Measurements from ENCODE around the gene EIF4B. TPM values are rescaled to one million over a fixed set of nuclear protein-coding genes. Genes with fewer than 3 reads are reported as not detected.

Gene EIF4B
- total RNA-seq, 1 donor from 2014 or later = 324 TPM

GRCh38 chr12:53042607-53043454 lies 36.6 kb downstream of the EIF4B start:
- intact Hi-C loops (cut with DNase I) = loop anchor here (10.0 kb wide), 1 partner anchor 1008 kb away; no protein-coding TSS in a partner anchor
- DNase-seq (ENCODE audit: low spot score) = no peak

- intact Hi-C loops (cut with DNase I) = loop anchor here (10.0 kb wide), 1 partner anchor 1009 kb away; no protein-coding TSS in a partner anchor
These were observed 37.9 kb downstream of the EIF4B start for GRCh38 chr12:53044052-53044581.

GRCh38 chr12:53044896-53045695 lies 38.8 kb downstream of the EIF4B start:
- intact Hi-C loops (cut with DNase I) = loop anchor here (10.0 kb wide), 1 partner anchor 1010 kb away; no protein-coding TSS in a partner anchor
- DNase-seq (ENCODE audit: low spot score) = no peak

More at GRCh38 chr12:53044052-53044581, 37.9 kb downstream of the EIF4B start:
- no peak for DNase-seq (ENCODE audit: low spot score)

- no peak for DNase-seq (ENCODE audit: low spot score)
- intact Hi-C loops (cut with DNase I) = loop anchor here (10.0 kb wide), 1 partner anchor 1011 kb away; no protein-coding TSS in a partner anchor
These were observed 39.4 kb downstream of the EIF4B start for GRCh38 chr12:53045696-53046045.

- intact Hi-C loops (cut with DNase I) = loop anchor here (10.0 kb wide), 1 partner anchor 1012 kb away; no protein-coding TSS in a partner anchor
- peak; percentile 91 for DNase-seq (ENCODE audit: low spot score)
These were observed 40.5 kb downstream of the EIF4B start for GRCh38 chr12:53046655-53047220.

- DNase-seq (ENCODE audit: low spot score) = peak; percentile 89
- intact Hi-C loops (cut with DNase I) = loop anchor here (10.0 kb wide), 1 partner anchor 1013 kb away; no protein-coding TSS in a partner anchor
These were observed 41.2 kb downstream of the EIF4B start for GRCh38 chr12:53047221-53048032.

- intact Hi-C loops (cut with DNase I) = loop anchor here (10.0 kb wide), 1 partner anchor 1013 kb away; no protein-coding TSS in a partner anchor
- DNase-seq (ENCODE audit: low spot score) = no peak
These were observed 42.0 kb downstream of the EIF4B start for GRCh38 chr12:53048033-53048779.

- intact Hi-C loops (cut with DNase I) = loop anchor here (10.0 kb wide), 1 partner anchor 1014 kb away; no protein-coding TSS in a partner anchor
- no peak for DNase-seq (ENCODE audit: low spot score)
These were observed 42.6 kb downstream of the EIF4B start for GRCh38 chr12:53048780-53049401.

- intact Hi-C loops (cut with DNase I) = loop anchor here (10.0 kb wide), 1 partner anchor 1015 kb away; no protein-coding TSS in a partner anchor
- peak; percentile 89 for DNase-seq (ENCODE audit: low spot score)
These were observed 43.5 kb downstream of the EIF4B start, which contains the start of gene TNS2 for GRCh38 chr12:53049571-53050318. TSS of gene TNS2 (plus strand) at chr12:53050065. CDS start at chr12:53050186, 121 bp downstream.

GRCh38 chr12:53050426-53051057 lies 44.3 kb downstream of the EIF4B start:
- DNase-seq (ENCODE audit: low spot score) = no peak
- intact Hi-C loops (cut with DNase I) = loop anchor here (1.0 kb wide), 1 partner anchor 44 kb away; the partner anchor contains the start of gene EIF4B

GRCh38 chr12:53051058-53051880 lies 45.0 kb downstream of the EIF4B start:
- intact Hi-C loops (cut with DNase I) = loop anchor here (1.0 kb wide), 1 partner anchor 45 kb away; the partner anchor contains the start of gene EIF4B
- DNase-seq (ENCODE audit: low spot score) = peak; percentile 87

- peak; percentile 75 for DNase-seq (ENCODE audit: low spot score)
- intact Hi-C loops (cut with DNase I) = loop anchor here (1.0 kb wide), 1 partner anchor 46 kb away; the partner anchor contains the start of gene EIF4B
These were observed 45.7 kb downstream of the EIF4B start for GRCh38 chr12:53051881-53052412.

- intact Hi-C loops (cut with DNase I) = no loop called here
- DNase-seq (ENCODE audit: low spot score) = peak; percentile 94
These were observed 46.4 kb downstream of the EIF4B start for GRCh38 chr12:53052419-53053217.
